Measurements from ENCODE around the gene PRPF19. TPM values are rescaled to one million over a fixed set of nuclear protein-coding genes. Genes with fewer than 3 reads are reported as not detected.

PRPF19 gene
- total and polyA plus RNA-seq, 10 of the 15 experiments (the other 5 are each of a cell fraction or from before 2014, with no cell fraction given): 8.7 to 170 (median 61.3) TPM

- ChIA-PET CTCF (no interaction called here), RAD21 (ENCODE audit: unreplicated experiment) (no interaction called here), POLR2A (no interaction called here), SMC1A (ENCODE audit: uncharacterized antibody, unreplicated experiment) (no interaction called here)
- Histone ChIP-seq H3K4me1 (ENCODE audit: control insufficient read depth, insufficient read depth, low read length) (no peaks in the 10 kb centered on the region), H3K79me2 (ENCODE audit: control insufficient read depth, insufficient read depth, low read length) (no peaks in the 10 kb centered on the region), H3K9me3 (replicated peaks; ENCODE audit: control insufficient read depth, insufficient read depth, low read length) (no peaks in the 10 kb centered on the region), H3K36me3 (ENCODE audit: control insufficient read depth in 2 of 2, insufficient read depth in 2 of 2, low read length in 1 of 2) (peaks cover 0 to 5% of the 10 kb centered on the region in 2 experiments; a peak in 3 of 4 replicates), H3K4me2 (ENCODE audit: control insufficient read depth, insufficient read depth) (no peak overlapping the region), H3K4me3 (no peak overlapping the region), H2AFZ (ENCODE audit: control insufficient read depth, low read depth, low read length) (no peak overlapping the region), H3K27ac (ENCODE audit: control insufficient read depth, insufficient read depth) (no peak overlapping the region), H3K27me3 (replicated peaks in 1 of 2; ENCODE audit: control insufficient read depth in 2 of 2, insufficient read depth in 2 of 2, low read length in 1 of 2) (no peaks in the 10 kb centered on the region), H3K9ac (ENCODE audit: control insufficient read depth, insufficient read depth, low read length) (no peak overlapping the region), H4K20me1 (ENCODE audit: control insufficient read depth, insufficient read depth) (no peaks in the 10 kb centered on the region; the same call in 1 of the 2 replicates)
- WGBS (ENCODE audit: insufficient coverage, insufficient replicate concordance, low lambda C conversion rate, missing lambda C conversion rate): 90% methylated on average over 8 of the region's 8 CpGs
- in situ Hi-C loops (cut with MboI): no loop called here
- TF ChIP-seq KAT2A (conservative IDR thresholded peaks at IDR 0.05; ENCODE audit: control insufficient read depth, low read depth, low read length): no peak
- no peak for TF ChIP-seq CBX5 (IDR thresholded peaks at IDR 0.05; ENCODE audit: low read depth)
- TF ChIP-seq SMARCA5 (IDR thresholded peaks at IDR 0.05): no peak
- TF ChIP-seq ZNF24 (IDR thresholded peaks at IDR 0.05): no peak
- TF ChIP-seq EED (IDR thresholded peaks at IDR 0.05; ENCODE audit: low read depth): no peak
- no peak for TF ChIP-seq POU2F2 (IDR thresholded peaks at IDR 0.05; ENCODE audit: borderline replicate concordance, low read depth, low read length)
- no peak for TF ChIP-seq PML (IDR thresholded peaks at IDR 0.05; ENCODE audit: low read length)
- TF ChIP-seq, protein P1, sequence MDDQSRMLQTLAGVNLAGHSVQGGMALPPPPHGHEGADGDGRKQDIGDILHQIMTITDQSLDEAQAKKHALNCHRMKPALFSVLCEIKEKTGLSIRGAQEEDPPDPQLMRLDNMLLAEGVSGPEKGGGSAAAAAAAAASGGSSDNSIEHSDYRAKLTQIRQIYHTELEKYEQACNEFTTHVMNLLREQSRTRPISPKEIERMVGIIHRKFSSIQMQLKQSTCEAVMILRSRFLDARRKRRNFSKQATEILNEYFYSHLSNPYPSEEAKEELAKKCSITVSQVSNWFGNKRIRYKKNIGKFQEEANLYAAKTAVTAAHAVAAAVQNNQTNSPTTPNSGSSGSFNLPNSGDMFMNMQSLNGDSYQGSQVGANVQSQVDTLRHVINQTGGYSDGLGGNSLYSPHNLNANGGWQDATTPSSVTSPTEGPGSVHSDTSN (IDR thresholded peaks at IDR 0.05; ENCODE audit: insufficient replicate concordance, low read depth, low read length): no peak
- TF ChIP-seq DPF2 (IDR thresholded peaks at IDR 0.05): no peak
- DNase-seq (ENCODE audit: low read depth, low spot score): no peak
- no peak for FAIRE-seq
- no TSS peak for BruUV-seq (replicated peaks)
- intact Hi-C loops (cut with micrococcal nuclease; ENCODE audit: unreplicated experiment): no loop called here
- no peak for ATAC-seq
These were observed 25.6 kb downstream of the PRPF19 start for GRCh38 chr11:60880643-60881282.

Data from GM12878 (cell line).